Measurements from ENCODE around the gene METTL26.

METTL26 gene

GRCh38 chr16:637081-638018, 1.2 kb upstream of the METTL26 start:
- DNase-seq: peak; percentile 80 to 90

GRCh38 chr16:635573-636205, 416 bp downstream of the METTL26 start:
- DNase-seq: no peak

DNA sequence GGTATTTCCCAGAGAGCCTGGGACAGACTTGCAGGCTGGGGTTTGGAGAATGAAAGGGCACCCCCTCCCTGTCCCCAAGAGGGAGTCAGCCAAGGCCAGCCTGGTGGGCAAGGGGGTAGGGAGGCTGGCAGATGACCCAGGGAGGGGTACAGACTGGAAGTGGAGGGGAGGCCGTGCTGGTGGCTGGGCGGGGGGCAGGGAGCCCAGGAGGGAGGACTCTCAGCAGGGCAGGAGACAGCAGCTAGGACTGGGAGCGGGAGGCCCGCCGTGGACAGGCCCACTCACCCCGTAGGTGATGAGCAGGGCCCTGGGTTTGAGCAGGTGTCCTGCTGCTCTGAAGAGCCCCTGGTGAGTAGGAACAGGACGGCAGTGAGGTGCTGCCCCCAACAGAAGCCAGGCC, 1.1 kb downstream of the METTL26 start:
- DNase-seq: no peak

GRCh38 chr16:634051-634670, 1.9 kb downstream of the METTL26 start:
- DNase-seq: no peak

GRCh38 chr16:633336-634050, 2.6 kb downstream of the METTL26 start:
- no peak for DNase-seq

- no peak for DNase-seq
Observed at GRCh38 chr16:632486-633335, 3.4 kb downstream of the METTL26 start.

DNA sequence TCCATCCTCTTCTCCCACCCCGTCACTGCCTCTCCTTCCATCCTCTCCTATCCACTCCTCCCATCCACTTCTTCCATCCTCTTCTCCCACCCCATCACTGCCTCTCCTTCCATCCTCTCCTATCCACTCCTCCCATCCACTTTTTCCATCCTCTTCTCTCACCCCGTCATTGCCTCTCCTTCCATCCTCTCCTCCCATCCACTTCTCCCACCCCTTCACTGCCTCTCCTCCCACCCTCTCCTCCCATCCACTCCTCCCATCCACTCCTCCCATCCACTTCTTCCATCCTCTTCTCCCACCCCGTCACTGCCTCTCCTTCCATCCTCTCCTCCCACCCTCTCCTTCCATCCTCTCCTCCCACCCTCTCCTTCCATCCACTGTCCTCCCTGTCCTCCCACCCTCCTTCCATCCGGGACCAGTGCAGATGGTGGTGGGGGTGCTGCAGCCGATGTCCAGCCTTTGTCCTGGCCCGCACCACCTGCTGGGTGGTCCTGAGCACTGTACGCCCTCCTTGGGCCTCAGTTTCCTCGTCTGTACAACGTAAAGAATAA, 4.2 kb downstream of the METTL26 start:
- no peak for DNase-seq

- DNase-seq: no peak
Observed at GRCh38 chr16:630815-631405, 5.2 kb downstream of the METTL26 start, which contains the start of gene WFIKKN1. Gene WFIKKN1 (plus strand): TSS chr16:630985. CDS start chr16:631254, 269 bp downstream.

GRCh38 chr16:630249-630814, 5.8 kb downstream of the METTL26 start:
- DNase-seq: no peak

GRCh38 chr16:629833-630248, 6.3 kb downstream of the METTL26 start:
- no peak for DNase-seq

GRCh38 chr16:629185-629832, 6.8 kb downstream of the METTL26 start:
- no peak for DNase-seq

- DNase-seq: no peak
Observed at GRCh38 chr16:628321-629061, 7.6 kb downstream of the METTL26 start.

- DNase-seq: no peak
Observed at GRCh38 chr16:627454-628239, 8.5 kb downstream of the METTL26 start.

DNA sequence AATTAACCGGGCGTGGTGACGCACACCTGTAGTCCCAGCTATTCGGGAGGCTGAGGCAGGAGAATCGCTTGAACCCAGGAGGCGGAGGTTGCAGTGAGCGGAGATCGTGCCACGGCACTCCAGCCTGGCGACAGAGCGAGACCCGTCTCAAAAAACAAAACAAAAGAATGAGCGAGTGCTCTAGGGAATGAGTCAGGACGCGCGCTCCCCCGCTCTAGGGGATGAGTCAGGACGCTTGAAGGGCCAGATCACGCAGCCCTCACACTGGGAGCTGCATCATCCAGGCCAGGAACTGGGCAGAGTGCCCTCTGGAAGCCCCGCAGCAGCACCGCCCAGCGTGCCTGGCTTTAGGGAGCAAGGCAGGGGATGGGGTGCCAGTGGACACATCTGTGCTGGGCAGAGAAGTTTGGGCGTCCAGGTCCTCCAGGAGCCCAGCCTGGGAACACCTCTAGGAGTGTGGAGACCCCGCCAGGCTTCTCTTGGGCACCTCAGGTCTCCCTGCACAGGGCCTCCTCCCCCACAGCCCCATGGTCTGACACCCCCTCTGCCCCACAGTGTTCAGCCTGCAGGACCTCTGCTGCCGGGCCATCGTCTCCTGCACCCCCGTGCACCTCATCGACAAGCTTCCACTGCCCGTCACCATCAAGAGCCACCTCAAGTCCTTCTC, 9.2 kb downstream of the METTL26 start:
- DNase-seq: peak in 1 of 2 experiments; percentile 26

- no peak for DNase-seq
Observed at GRCh38 chr16:625977-626765, 9.9 kb downstream of the METTL26 start.

DNA sequence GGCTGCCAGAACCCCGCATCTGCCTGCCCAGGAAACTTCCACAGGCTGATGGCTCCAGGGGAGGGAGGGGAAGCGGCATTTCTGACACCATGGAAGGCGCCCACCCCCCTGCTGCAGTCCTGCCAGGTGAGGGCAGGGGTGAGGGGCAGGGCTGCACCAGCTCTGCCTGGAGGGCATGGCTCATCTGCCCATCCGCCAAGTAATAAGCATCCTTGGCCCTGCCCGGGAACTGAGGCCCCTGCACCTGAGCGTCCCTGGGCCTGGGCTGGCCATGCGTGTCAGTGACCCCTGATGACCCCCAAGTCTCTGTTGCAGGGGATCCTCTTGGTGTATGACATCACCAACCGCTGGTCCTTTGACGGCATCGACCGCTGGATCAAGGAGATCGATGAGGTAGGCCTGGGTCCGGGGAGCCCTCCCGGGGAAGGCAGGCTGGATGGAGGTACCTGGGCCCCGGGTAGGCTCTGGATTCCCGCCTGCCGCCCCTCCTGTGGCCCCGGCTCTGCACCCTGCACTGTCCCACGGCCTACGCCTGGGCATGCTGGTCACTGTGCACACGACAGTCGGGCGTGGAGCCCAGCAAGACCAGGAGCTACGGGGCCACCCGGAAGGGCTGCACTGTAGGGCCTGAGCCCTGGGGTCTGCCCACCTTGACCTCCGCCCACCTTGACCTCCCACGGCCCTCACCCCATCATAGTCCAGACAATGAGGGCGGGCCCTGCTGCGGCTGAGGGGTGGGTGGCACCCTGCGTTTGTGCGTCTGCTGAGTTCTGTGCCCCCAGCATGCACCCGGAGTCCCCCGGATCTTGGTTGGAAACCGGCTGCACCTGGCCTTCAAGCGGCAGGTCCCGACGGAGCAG, 10.8 kb downstream of the METTL26 start:
- no peak for DNase-seq

Data from NCI-H446 (cell line).